HFFc6 (cell line): ENCODE results near the gene NRP2. TPM values are rescaled to one million over a fixed set of nuclear protein-coding genes. Genes with fewer than 3 reads are reported as not detected.

ENCODE experiments used
- DNase-seq: peaks from one replicate; pipeline ENCODE4 v3.0.0-alpha.2; 2018
- H3K27ac Mint-ChIP-seq: 2 replicates; pipeline ENCODE4 v1.8.0; 2020; ENCODE audit warnings: mild to moderate bottlenecking, mixed read lengths
- H3K27me3 Mint-ChIP-seq: 2 replicates; pipeline ENCODE4 v1.8.0; 2021; ENCODE audit warnings: mild to moderate bottlenecking, moderate library complexity, mixed read lengths; ENCODE audit not compliant: insufficient read depth
- H3K36me3 Mint-ChIP-seq: 2 replicates; pipeline ENCODE4 v1.8.0; 2021; ENCODE audit warnings: low read depth, mixed read lengths
- H3K4me1 Mint-ChIP-seq: 2 replicates; pipeline ENCODE4 v1.8.0; 2020; ENCODE audit warnings: low read depth, mixed read lengths
- H3K4me3 Mint-ChIP-seq: 2 replicates; pipeline ENCODE4 v1.8.0; 2020; ENCODE audit warnings: mild to moderate bottlenecking, moderate library complexity, mixed read lengths
- H3K9me3 Mint-ChIP-seq: 2 replicates; pipeline ENCODE4 v1.8.0; 2020; ENCODE audit warnings: mild to moderate bottlenecking, mixed read lengths
- CTCF ChIP-seq: fragments of 200-600 bp; sonication (generic); IDR thresholded peaks from 2 replicates; pipeline ENCODE4 v1.5.0; 2021; ENCODE audit warnings: antibody characterized with exemption, mild to moderate bottlenecking
- total RNA-seq, 6 experiments: library from RNA; stranded (reverse); fragmentation: NEBNext Ultra II Directional; extraction: Animal tissue kit (Norgen Biotek cat#: 25700); gene quantifications; 2 replicates in 1 of 6; 3 replicates in 5 of 6; pipeline ENCODE4 v1.2.3, GENCODE V29; 2021

Gene NRP2
- total RNA-seq, 6 experiments from 2014 or later = 11.8 to 25.1 (median 21.4) TPM

DNA sequence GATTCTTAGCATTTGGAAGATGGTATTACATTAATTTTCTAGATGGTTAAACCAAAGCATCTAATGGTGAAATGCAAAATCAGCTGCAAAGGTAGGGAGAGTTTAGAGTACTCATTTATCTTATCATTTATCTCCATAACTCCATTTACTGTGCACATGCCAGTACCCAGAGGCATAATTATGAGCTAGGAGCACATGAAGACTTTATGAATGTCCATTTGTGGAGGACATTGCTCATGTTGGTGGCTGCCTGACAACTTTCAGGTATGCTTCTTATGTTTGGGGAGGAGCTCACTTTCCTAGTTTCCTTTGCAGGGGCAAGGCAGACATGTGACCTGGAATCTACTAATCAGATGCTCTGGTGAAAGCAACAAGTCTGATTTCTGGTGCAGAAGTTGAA is 134.0 kb downstream of the NRP2 start:
- DNase-seq = no peak
- Mint-ChIP-seq H3K4me3 (no peak overlapping the region), H3K9me3 (no peaks in the 10 kb centered on the region), H3K4me1 (no peaks in the 10 kb centered on the region), H3K27me3 (peaks cover 4% of the 10 kb centered on the region), H3K27ac (no peak overlapping the region), H3K36me3 (no peaks in the 10 kb centered on the region)
- TF ChIP-seq CTCF = no peak

- no peak for TF ChIP-seq CTCF
- peak; percentile 76 for DNase-seq
- Mint-ChIP-seq H3K36me3 (no peaks in the 10 kb centered on the region), H3K4me1 (peaks cover 16% of the 10 kb centered on the region), H3K9me3 (no peaks in the 10 kb centered on the region), H3K27ac (peak overlapping the region; percentile 23; the same call in 1 of the 2 replicates), H3K4me3 (no peak overlapping the region), H3K27me3 (peaks cover 10% of the 10 kb centered on the region)
Measured at GRCh38 chr2:205822579-205822978, 140.3 kb downstream of the NRP2 start.

DNA sequence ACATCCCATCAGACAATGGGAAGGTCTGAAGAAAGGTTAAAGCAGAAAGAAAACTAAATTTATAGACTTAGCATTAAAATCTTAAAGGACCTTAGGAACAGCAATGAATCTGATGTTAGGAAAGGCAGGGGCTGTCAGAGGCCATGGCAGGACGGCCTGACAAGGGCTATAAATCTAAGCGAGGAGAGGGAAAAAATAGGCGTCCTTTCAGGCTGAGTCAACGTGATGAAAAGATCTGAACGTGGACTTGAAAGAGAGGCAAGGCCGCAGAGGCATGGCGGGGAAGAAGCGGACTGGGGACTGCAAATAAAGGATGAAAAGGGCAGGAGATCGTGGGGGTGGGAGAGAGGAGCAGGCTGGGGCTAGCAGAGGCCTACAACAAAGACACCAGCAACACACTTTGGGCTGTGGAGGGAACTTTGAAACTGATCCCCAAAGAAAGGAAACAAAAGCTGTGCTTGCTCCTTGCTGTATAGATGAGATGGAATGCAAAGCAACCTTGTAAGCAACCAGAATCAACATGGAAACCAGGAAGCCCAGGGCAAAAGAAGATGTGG is 145.6 kb downstream of the NRP2 start:
- Mint-ChIP-seq H3K4me1 (peaks cover 5% of the 10 kb centered on the region), H3K27me3 (peaks cover 19% of the 10 kb centered on the region), H3K9me3 (no peaks in the 10 kb centered on the region), H3K4me3 (no peak overlapping the region), H3K36me3 (no peaks in the 10 kb centered on the region), H3K27ac (no peak overlapping the region)
- no peak for DNase-seq
- no peak for TF ChIP-seq CTCF

- no peak for DNase-seq
- H3K4me1 Mint-ChIP-seq = no peaks in the 10 kb centered on the region
- no peak for TF ChIP-seq CTCF
- no peak overlapping the region for H3K27ac Mint-ChIP-seq
- H3K9me3 Mint-ChIP-seq = no peaks in the 10 kb centered on the region
- H3K4me3 Mint-ChIP-seq = no peak overlapping the region
- no peaks in the 10 kb centered on the region for H3K36me3 Mint-ChIP-seq
- H3K27me3 Mint-ChIP-seq = peaks cover 19% of the 10 kb centered on the region
Measured at GRCh38 chr2:205833864-205834263, 151.6 kb downstream of the NRP2 start.

DNA sequence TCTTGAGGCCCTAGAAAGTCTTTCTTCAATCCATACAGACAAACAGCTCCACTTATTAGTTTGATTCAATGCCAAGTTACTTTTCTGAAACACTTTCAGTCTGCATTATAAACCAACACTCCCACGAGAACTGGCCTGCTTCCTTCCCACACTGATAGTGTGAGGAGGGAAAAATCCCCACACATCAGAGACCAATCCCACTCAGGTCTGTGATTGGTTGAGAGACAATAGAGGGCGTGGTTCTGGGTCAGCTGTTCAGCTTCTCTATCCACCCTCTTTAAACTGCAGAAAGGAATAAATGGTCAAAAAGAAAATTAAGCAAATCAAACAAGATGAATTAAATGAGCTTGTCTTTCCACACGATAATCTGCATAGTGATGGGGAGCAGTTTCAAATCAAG is 152.5 kb downstream of the NRP2 start:
- H3K9me3 Mint-ChIP-seq = no peaks in the 10 kb centered on the region
- H3K36me3 Mint-ChIP-seq = no peaks in the 10 kb centered on the region
- H3K4me3 Mint-ChIP-seq = no peak overlapping the region
- no peak for TF ChIP-seq CTCF
- no peaks in the 10 kb centered on the region for H3K4me1 Mint-ChIP-seq
- no peak for DNase-seq
- H3K27ac Mint-ChIP-seq = no peak overlapping the region
- peaks cover 16% of the 10 kb centered on the region for H3K27me3 Mint-ChIP-seq
